ENCODE measurements around the gene DPYSL5. TPM values are rescaled to one million over a fixed set of nuclear protein-coding genes. Genes with fewer than 3 reads are reported as not detected.

DPYSL5 gene
- total and polyA plus RNA-seq, 12 donors, result 0.01 to 0.12 TPM; not detected in 10

- peaks cover 0 to 3% (median 0%) of the 10 kb centered on the region in 11 donors for H3K9me3 ChIP-seq
- no peak overlapping the region for H3K27ac ChIP-seq
- intact Hi-C loops (cut with DNase I), result no loop called here
- 90 to 92% methylated on average over 4 of the region's 4 CpGs for WGBS, 2 donors
- H3K4me3 ChIP-seq, result no peak overlapping the region
- H3K36me3 ChIP-seq, result no peaks in the 10 kb centered on the region
- ATAC-seq (no peak), DNase-seq (no peak)
- H3K4me1 ChIP-seq, result peaks cover 0 to 6% (median 0%) of the 10 kb centered on the region in 9 donors
- peaks cover 0 to 3% (median 0%) of the 10 kb centered on the region in 7 donors for H3K27me3 ChIP-seq
- TF ChIP-seq, protein P1, sequence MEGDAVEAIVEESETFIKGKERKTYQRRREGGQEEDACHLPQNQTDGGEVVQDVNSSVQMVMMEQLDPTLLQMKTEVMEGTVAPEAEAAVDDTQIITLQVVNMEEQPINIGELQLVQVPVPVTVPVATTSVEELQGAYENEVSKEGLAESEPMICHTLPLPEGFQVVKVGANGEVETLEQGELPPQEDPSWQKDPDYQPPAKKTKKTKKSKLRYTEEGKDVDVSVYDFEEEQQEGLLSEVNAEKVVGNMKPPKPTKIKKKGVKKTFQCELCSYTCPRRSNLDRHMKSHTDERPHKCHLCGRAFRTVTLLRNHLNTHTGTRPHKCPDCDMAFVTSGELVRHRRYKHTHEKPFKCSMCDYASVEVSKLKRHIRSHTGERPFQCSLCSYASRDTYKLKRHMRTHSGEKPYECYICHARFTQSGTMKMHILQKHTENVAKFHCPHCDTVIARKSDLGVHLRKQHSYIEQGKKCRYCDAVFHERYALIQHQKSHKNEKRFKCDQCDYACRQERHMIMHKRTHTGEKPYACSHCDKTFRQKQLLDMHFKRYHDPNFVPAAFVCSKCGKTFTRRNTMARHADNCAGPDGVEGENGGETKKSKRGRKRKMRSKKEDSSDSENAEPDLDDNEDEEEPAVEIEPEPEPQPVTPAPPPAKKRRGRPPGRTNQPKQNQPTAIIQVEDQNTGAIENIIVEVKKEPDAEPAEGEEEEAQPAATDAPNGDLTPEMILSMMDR (IDR thresholded peaks at IDR 0.05), result no peak
Measured at GRCh38 chr2:26889796-26890195, 41.9 kb downstream of the DPYSL5 start.

GRCh38 chr2:26890341-26891000 lies 42.5 kb downstream of the DPYSL5 start:
- no peak overlapping the region for H3K27ac ChIP-seq
- TF ChIP-seq, protein P1 (IDR thresholded peaks at IDR 0.05), result no peak
- no peak for ATAC-seq
- WGBS, 2 donors, result 86 to 91% methylated on average over 11 of the region's 11 CpGs
- H3K36me3 ChIP-seq, result no peaks in the 10 kb centered on the region
- peaks cover 0 to 3% (median 0%) of the 10 kb centered on the region in 7 donors for H3K27me3 ChIP-seq
- H3K4me1 ChIP-seq, result peaks cover 0 to 6% (median 0%) of the 10 kb centered on the region in 9 donors
- no peak overlapping the region for H3K4me3 ChIP-seq
- DNase-seq, result no peak
- intact Hi-C loops (cut with DNase I), result no loop called here
- peaks cover 0 to 10% (median 0%) of the 10 kb centered on the region in 11 donors for H3K9me3 ChIP-seq

- Histone ChIP-seq H3K36me3 (no peaks in the 10 kb centered on the region), H3K4me1 (peaks cover 0 to 6% (median 0%) of the 10 kb centered on the region in 9 donors), H3K27me3 (peaks cover 0 to 3% (median 0%) of the 10 kb centered on the region in 7 donors), H3K27ac (no peak overlapping the region), H3K9me3 (peaks cover 0 to 14% (median 0%) of the 10 kb centered on the region in 11 donors), H3K4me3 (no peak overlapping the region)
- TF ChIP-seq, protein P1 (IDR thresholded peaks at IDR 0.05), result no peak
- DNase-seq, result no peak
- WGBS, 2 donors, result 74 to 82% methylated on average over 3 of the region's 3 CpGs
- intact Hi-C loops (cut with DNase I), result no loop called here
- no peak for ATAC-seq
Measured at GRCh38 chr2:26892133-26892532, 44.2 kb downstream of the DPYSL5 start.

GRCh38 chr2:26892922-26893524 lies 45.1 kb downstream of the DPYSL5 start:
- H3K4me3 ChIP-seq, result no peak overlapping the region
- intact Hi-C loops (cut with DNase I), result no loop called here
- H3K27me3 ChIP-seq, result peaks cover 0 to 3% (median 0%) of the 10 kb centered on the region in 7 donors
- no peaks in the 10 kb centered on the region for H3K36me3 ChIP-seq
- H3K27ac ChIP-seq, result no peak overlapping the region
- TF ChIP-seq, protein P1 (IDR thresholded peaks at IDR 0.05), result no peak
- peaks cover 0 to 4% (median 0%) of the 10 kb centered on the region in 9 donors for H3K4me1 ChIP-seq
- peaks cover 0 to 14% (median 0%) of the 10 kb centered on the region in 11 donors for H3K9me3 ChIP-seq
- DNase-seq, result no peak
- 81 to 87% methylated on average over 3 of the region's 3 CpGs for WGBS, 2 donors
- ATAC-seq, result peak in 1 of 8 donors; percentile 39
